Placental pericyte (primary cell): ENCODE results near the gene CHERP. TPM values are rescaled to one million over a fixed set of nuclear protein-coding genes. Genes with fewer than 3 reads are reported as not detected.

Source experiments
- small RNA-seq: library from RNA; depleted of rRNA; stranded (forward); fragments of <200 nt; gene quantifications from one replicate; pipeline ENCODE3, GENCODE V24; 2012; ENCODE audit warnings: low replicate concordance
- total RNA-seq: library from RNA; depleted of rRNA; stranded (reverse); fragments of >200 nt; gene quantifications from 2 replicates; pipeline ENCODE4 v1.2.3, GENCODE V29; 2012

Gene CHERP, protein sequence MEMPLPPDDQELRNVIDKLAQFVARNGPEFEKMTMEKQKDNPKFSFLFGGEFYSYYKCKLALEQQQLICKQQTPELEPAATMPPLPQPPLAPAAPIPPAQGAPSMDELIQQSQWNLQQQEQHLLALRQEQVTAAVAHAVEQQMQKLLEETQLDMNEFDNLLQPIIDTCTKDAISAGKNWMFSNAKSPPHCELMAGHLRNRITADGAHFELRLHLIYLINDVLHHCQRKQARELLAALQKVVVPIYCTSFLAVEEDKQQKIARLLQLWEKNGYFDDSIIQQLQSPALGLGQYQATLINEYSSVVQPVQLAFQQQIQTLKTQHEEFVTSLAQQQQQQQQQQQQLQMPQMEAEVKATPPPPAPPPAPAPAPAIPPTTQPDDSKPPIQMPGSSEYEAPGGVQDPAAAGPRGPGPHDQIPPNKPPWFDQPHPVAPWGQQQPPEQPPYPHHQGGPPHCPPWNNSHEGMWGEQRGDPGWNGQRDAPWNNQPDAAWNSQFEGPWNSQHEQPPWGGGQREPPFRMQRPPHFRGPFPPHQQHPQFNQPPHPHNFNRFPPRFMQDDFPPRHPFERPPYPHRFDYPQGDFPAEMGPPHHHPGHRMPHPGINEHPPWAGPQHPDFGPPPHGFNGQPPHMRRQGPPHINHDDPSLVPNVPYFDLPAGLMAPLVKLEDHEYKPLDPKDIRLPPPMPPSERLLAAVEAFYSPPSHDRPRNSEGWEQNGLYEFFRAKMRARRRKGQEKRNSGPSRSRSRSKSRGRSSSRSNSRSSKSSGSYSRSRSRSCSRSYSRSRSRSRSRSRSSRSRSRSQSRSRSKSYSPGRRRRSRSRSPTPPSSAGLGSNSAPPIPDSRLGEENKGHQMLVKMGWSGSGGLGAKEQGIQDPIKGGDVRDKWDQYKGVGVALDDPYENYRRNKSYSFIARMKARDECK
- 7.9 and 9.2 TPM in 2 replicates for total RNA-seq

DNA sequence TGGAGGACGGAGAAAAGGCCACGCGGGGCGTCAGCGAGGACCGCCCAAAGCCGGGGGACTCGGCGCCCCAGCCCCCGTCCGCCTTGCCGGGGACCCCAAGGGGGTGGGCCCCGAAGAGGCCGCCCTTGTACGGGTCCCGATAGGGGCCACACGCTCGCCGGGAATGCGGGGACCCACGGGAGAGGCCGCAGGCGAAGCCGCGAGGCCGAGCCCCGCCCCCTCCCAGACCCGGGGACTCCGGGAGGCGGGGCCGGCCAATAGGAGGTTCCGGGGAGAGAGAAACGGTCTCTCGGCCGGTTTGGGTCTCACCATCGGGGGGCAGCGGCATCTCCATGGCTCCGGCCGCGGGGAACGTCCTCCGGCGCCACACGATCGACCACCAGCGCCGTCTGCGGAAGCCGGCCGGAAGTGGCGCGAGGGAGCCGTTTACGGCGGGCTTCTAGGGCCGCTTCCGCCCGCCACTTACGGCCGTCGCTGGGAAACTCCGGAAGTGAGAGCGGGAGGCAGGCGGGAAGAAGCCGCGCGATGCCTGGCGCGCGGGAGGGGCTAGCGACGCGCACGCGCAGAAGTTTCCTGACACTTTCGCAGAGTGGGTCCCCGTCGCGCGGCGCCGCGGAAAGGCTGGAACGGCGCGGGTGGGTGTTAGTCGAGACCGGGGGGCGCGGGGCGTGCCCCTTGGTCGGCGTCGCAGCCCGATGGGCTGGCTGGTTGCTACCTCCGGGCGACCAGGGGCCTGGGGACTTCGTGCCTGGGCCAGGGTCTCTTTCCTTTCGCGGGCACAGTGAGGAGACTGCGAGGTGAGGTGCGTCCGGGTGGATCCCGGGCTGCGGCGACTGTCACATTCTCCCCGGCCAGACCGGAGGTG lies at the start of gene CHERP:
TSS of gene CHERP (minus strand) at position 393 of the 865 bp plus-strand sequence. CDS start at position 334, 59 bp downstream.

DNA sequence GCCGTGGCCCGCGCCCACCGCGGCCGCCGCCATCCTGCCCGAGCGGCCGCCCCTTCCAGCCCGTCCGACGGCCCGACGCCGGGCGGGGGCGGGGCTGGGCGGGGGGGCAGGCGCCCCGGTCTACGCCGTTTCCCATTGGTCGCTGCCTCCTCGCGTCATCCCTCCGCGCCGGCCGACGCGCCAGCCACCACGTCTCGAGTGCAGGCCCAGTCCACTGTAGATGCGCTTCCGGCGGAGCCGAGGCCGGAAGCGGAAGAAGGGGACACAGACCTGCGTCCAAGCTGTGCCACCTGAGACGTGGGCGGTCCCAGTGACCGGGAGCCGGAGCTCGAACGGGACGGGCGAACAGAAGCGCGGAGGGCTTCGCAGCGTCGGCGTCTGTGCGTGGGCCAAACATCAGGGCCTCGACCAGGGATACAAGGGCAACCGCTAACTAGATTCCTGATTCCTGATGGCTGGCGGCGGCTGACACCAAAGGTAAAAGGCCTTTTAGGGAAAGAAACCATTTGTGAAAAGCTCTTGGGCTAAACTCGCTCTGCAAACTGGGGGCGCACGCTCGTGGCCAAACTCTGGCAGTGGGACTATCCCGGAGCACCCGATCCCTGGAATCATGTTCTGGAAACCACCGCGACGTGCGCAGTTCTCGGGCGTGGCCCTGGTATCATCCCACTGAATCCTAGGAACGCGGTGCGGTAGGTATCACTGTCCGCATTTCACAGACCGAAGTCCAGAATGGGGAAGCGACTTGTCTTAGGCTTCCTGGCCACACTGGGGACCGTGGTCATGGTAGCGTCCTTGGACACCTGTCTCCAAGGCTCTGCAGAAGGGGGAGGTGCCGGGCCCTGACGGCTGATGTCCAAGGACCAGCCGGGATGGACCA lies 30.3 kb upstream of the CHERP start, which contains the start of gene SLC35E1:
TSS of gene SLC35E1 (minus strand) at position 84 of the 880 bp plus-strand sequence. CDS start at position 33, 51 bp downstream.

DNA sequence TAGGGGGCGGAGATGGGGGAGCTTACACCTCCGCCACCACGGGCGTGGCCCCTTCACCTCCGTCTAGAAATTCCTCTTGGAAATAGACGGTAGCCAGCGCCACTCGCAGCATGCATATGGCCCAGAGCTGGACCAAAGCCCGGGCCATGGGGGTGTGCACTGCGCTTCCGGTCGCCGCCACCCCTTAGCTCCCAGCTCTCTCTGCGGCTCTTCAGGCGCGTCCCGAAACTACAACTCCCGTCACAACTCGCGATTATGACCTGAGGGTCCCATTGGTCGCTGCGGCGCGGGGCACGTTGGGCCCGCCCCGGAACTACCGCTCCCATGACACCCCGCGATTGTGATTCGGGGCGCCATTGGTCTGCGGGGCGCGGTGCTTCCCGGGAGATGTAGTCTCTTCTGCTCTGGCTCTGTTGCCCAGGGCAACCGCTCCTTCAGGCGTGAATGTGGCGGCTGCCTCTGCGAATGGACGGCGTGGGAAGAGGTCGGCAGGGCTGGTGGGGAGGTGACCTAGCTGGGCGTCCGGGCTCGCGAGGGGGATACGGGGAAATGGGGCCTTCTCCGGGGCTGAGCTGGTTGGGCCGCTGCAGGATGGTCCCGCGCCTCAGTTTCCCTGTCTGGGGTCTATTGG lies 46.1 kb downstream of the CHERP start, which contains the start of the genes C19orf44 and CALR3:
TSS of gene C19orf44 (plus strand) at position 413 of the 631 bp plus-strand sequence. CDS start 4,399 bp downstream, outside the sequence.
TSS of gene CALR3 (minus strand) at position 186 of the 631 bp plus-strand sequence. CDS start at position 148, 38 bp downstream.

Small RNAs within 50 kb of the gene (small RNA-seq; reads per million reads assigned to genes)
- gene RN7SL146P, result not detected

Other genes with a start within 250 kb of the CHERP start
- 11.2 and 13.1 TPM in 2 replicates for gene KLF2, start 217.6 kb downstream of the CHERP start, total RNA-seq
- 14.9 and 16.0 TPM in 2 replicates for gene EPS15L1, start 70.5 kb downstream of the CHERP start, total RNA-seq
- not detected in 2 replicates for gene CALR3, start 46.3 kb downstream of the CHERP start, total RNA-seq
- 4.6 and 5.9 TPM in 2 replicates for gene C19orf44, start 46.0 kb downstream of the CHERP start, total RNA-seq
- 46.8 and 54.1 TPM in 2 replicates for gene SLC35E1, start 30.0 kb upstream of the CHERP start, total RNA-seq
- gene MED26, start 85.8 kb upstream of the CHERP start, total RNA-seq, result 5.0 and 11.0 TPM in 2 replicates
- 63.4 and 68.9 TPM in 2 replicates for gene SMIM7, start 117.7 kb upstream of the CHERP start, total RNA-seq
- gene TMEM38A, start 118.7 kb upstream of the CHERP start, total RNA-seq, result 0.57 and 2.2 TPM in 2 replicates
- not detected in 2 replicates for gene NWD1, start 177.4 kb upstream of the CHERP start, total RNA-seq